Kidney epithelial cell (primary cell): ENCODE data around the gene RAB3B. TPM values are rescaled to one million over a fixed set of nuclear protein-coding genes. Genes with fewer than 3 reads are reported as not detected.

Experiments used
- DNase-seq: peaks from one replicate; pipeline ENCODE4 v3.0.0-alpha.2; 2010; ENCODE audit warnings: low read depth
- H3K27me3 ChIP-seq: 2 replicates; pipeline ENCODE4 v1.6.0; 2011; ENCODE audit warnings: low read length; ENCODE audit not compliant: control insufficient read depth, insufficient read depth
- H3K36me3 ChIP-seq: 2 replicates; pipeline ENCODE4 v1.5.1; 2011; ENCODE audit warnings: low read length; ENCODE audit not compliant: control insufficient read depth, insufficient read depth
- H3K4me3 ChIP-seq: 2 replicates; pipeline ENCODE4 v1.5.1; 2011; ENCODE audit warnings: low read depth, mild to moderate bottlenecking, control low read depth, low read length
- CTCF ChIP-seq: IDR thresholded peaks from 2 replicates; pipeline ENCODE4 v1.5.1; 2011; ENCODE audit warnings: mild to moderate bottlenecking, moderate library complexity, low read length, control low read depth, inconsistent platforms; ENCODE audit not compliant: insufficient read depth, poor library complexity, severe bottlenecking
- total RNA-seq: library from RNA; depleted of rRNA; stranded (reverse); fragments of >200 nt; gene quantifications from 2 replicates; pipeline ENCODE4 v1.2.3, GENCODE V29; 2015

RAB3B gene
- total RNA-seq, 1 donor from 2014 or later = 35.9 TPM

- no peak for TF ChIP-seq CTCF
- Histone ChIP-seq H3K36me3 (no peaks in the 10 kb centered on the region), H3K4me3 (no peak overlapping the region), H3K27me3 (no peaks in the 10 kb centered on the region)
- DNase-seq = no peak
Observed at GRCh38 chr1:51916587-51917405, 73.7 kb downstream of the RAB3B start.

- Histone ChIP-seq H3K4me3 (no peak overlapping the region), H3K27me3 (no peaks in the 10 kb centered on the region), H3K36me3 (no peaks in the 10 kb centered on the region)
- no peak for TF ChIP-seq CTCF
- no peak for DNase-seq
Observed at GRCh38 chr1:51915951-51916350, 74.5 kb downstream of the RAB3B start.

GRCh38 chr1:51912881-51913280 is 77.6 kb downstream of the RAB3B start:
- H3K36me3 ChIP-seq = no peaks in the 10 kb centered on the region
- no peaks in the 10 kb centered on the region for H3K27me3 ChIP-seq
- no peak overlapping the region for H3K4me3 ChIP-seq
- no peak for DNase-seq
- TF ChIP-seq CTCF = no peak

- Histone ChIP-seq H3K4me3 (no peak overlapping the region), H3K27me3 (no peaks in the 10 kb centered on the region), H3K36me3 (no peaks in the 10 kb centered on the region)
- no peak for DNase-seq
- no peak for TF ChIP-seq CTCF
Observed at GRCh38 chr1:51910221-51911000, 80.1 kb downstream of the RAB3B start.

GRCh38 chr1:51908499-51908898 is 82.0 kb downstream of the RAB3B start:
- H3K27me3 ChIP-seq = no peaks in the 10 kb centered on the region
- no peaks in the 10 kb centered on the region for H3K36me3 ChIP-seq
- no peak overlapping the region for H3K4me3 ChIP-seq
- DNase-seq = no peak
- no peak for TF ChIP-seq CTCF
